Glutamatergic neuron (in vitro differentiated cells): ENCODE data around the gene SYT13. TPM values are rescaled to one million over a fixed set of nuclear protein-coding genes. Genes with fewer than 3 reads are reported as not detected.
"Not testable (repeated sequence)": the region's sequence is repeated elsewhere in the genome, so short reads cannot be mapped to it uniquely, and the experiment has no call there.

ENCODE experiments used
- DNase-seq: peaks from one replicate; pipeline ENCODE4 v3.0.0; 2022
- H3K27ac Mint-ChIP-seq: one replicate; pipeline ENCODE4 v1.8.0; 2020; ENCODE audit warnings: mild to moderate bottlenecking, mixed read lengths, inconsistent platforms; ENCODE audit not compliant: unreplicated experiment
- H3K27me3 Mint-ChIP-seq: one replicate; pipeline ENCODE4 v1.8.0; 2020; ENCODE audit warnings: mild to moderate bottlenecking, moderate library complexity, mixed read lengths, inconsistent platforms; ENCODE audit not compliant: unreplicated experiment
- H3K36me3 Mint-ChIP-seq: one replicate; pipeline ENCODE4 v1.8.0; 2020; ENCODE audit warnings: mild to moderate bottlenecking, mixed read lengths, inconsistent platforms; ENCODE audit not compliant: unreplicated experiment
- H3K4me1 Mint-ChIP-seq: one replicate; pipeline ENCODE4 v1.8.0; 2020; ENCODE audit warnings: mild to moderate bottlenecking, low read depth, mixed read lengths, inconsistent platforms; ENCODE audit not compliant: unreplicated experiment
- H3K4me3 Mint-ChIP-seq: one replicate; pipeline ENCODE4 v1.8.0; 2020; ENCODE audit warnings: mild to moderate bottlenecking, mixed read lengths, inconsistent platforms; ENCODE audit not compliant: unreplicated experiment
- H3K9me3 Mint-ChIP-seq: one replicate; pipeline ENCODE4 v1.8.0; 2020; ENCODE audit warnings: mild to moderate bottlenecking, moderate library complexity, mixed read lengths, inconsistent platforms; ENCODE audit not compliant: unreplicated experiment
- CTCF ChIP-seq: fragments of 200-600 bp; sonication (generic); IDR thresholded peaks from one replicate; pipeline ENCODE4 v1.5.0; 2021; ENCODE audit not compliant: partially characterized antibody, unreplicated experiment
- total RNA-seq: library from RNA; stranded (reverse); fragmentation: NEBNext Ultra II Directional; extraction: Animal tissue kit (Norgen Biotek cat#: 25700); gene quantifications from one replicate; pipeline ENCODE4 v1.2.1, GENCODE V29; 2021; ENCODE audit not compliant: unreplicated experiment

SYT13 gene
- total RNA-seq, 1 donor from 2014 or later, result 7.5 TPM

- no peak for DNase-seq
- peaks cover 3% of the 10 kb centered on the region for H3K9me3 Mint-ChIP-seq
- H3K4me3 Mint-ChIP-seq, result no peak overlapping the region
- peaks cover 2% of the 10 kb centered on the region for H3K27me3 Mint-ChIP-seq
- no peaks in the 10 kb centered on the region for H3K36me3 Mint-ChIP-seq
- no peaks in the 10 kb centered on the region for H3K4me1 Mint-ChIP-seq
- H3K27ac Mint-ChIP-seq, result no peak overlapping the region
- no peak for TF ChIP-seq CTCF
Measured at GRCh38 chr11:45253640-45254039, 32.5 kb downstream of the SYT13 start.

- H3K4me3 Mint-ChIP-seq, result no peak overlapping the region
- peaks cover 2% of the 10 kb centered on the region for H3K27me3 Mint-ChIP-seq
- H3K27ac Mint-ChIP-seq, result no peak overlapping the region
- no peaks in the 10 kb centered on the region for H3K9me3 Mint-ChIP-seq
- no peaks in the 10 kb centered on the region for H3K4me1 Mint-ChIP-seq
- no peaks in the 10 kb centered on the region for H3K36me3 Mint-ChIP-seq
- no peak for DNase-seq
- no peak for TF ChIP-seq CTCF
Measured at GRCh38 chr11:45252877-45253276, 33.3 kb downstream of the SYT13 start.

- H3K27me3 Mint-ChIP-seq, result peaks cover 4% of the 10 kb centered on the region
- no peaks in the 10 kb centered on the region for H3K9me3 Mint-ChIP-seq
- peaks cover under 1% of the 10 kb centered on the region for H3K4me1 Mint-ChIP-seq
- H3K4me3 Mint-ChIP-seq, result no peak overlapping the region
- peak; percentile 87 for TF ChIP-seq CTCF
- H3K36me3 Mint-ChIP-seq, result no peaks in the 10 kb centered on the region
- peak; percentile 90 for DNase-seq
- H3K27ac Mint-ChIP-seq, result no peak overlapping the region
Measured at GRCh38 chr11:45252134-45252856, 33.8 kb downstream of the SYT13 start.

- H3K4me1 Mint-ChIP-seq, result peaks cover 3% of the 10 kb centered on the region
- no peaks in the 10 kb centered on the region for H3K9me3 Mint-ChIP-seq
- H3K27me3 Mint-ChIP-seq, result peaks cover 4% of the 10 kb centered on the region
- H3K4me3 Mint-ChIP-seq, result no peak overlapping the region
- no peaks in the 10 kb centered on the region for H3K36me3 Mint-ChIP-seq
- H3K27ac Mint-ChIP-seq, result no peak overlapping the region
- TF ChIP-seq CTCF, result no peak
- DNase-seq, result no peak
Measured at GRCh38 chr11:45250035-45250718, 36.0 kb downstream of the SYT13 start.

GRCh38 chr11:45249372-45249771 is 36.8 kb downstream of the SYT13 start:
- H3K4me1 Mint-ChIP-seq, result not testable (repeated sequence)

More at GRCh38 chr11:45249372-45249771, 36.8 kb downstream of the SYT13 start:
- H3K4me3 Mint-ChIP-seq, H3K9me3 Mint-ChIP-seq, H3K36me3 Mint-ChIP-seq, H3K27ac Mint-ChIP-seq, H3K27me3 Mint-ChIP-seq, DNase-seq: not testable (repeated sequence)
